GM21529 (cell line): ENCODE measurements around the gene HMGN1.
"Not testable (repeated sequence)": the region's sequence is repeated elsewhere in the genome, so short reads cannot be mapped to it uniquely, and the experiment has no call there.

ENCODE experiments used
- ATAC-seq: cut with Tn5 transposase; IDR thresholded peaks from one replicate; pipeline ENCODE4 v1.9.1; 2021; ENCODE audit not compliant: unreplicated experiment

The HMGN1 gene

GRCh38 chr21:39348355-39349210 is at the start of gene HMGN1:
HMGN1 (minus strand) TSS chr21:39349088; CDS start chr21:39348917, 171 bp downstream.
- ATAC-seq = peak; percentile 50

GRCh38 chr21:39397646-39398385 is 48.9 kb upstream of the HMGN1 start:
- no peak for ATAC-seq

- no peak for ATAC-seq
Measured at GRCh38 chr21:39392981-39393380, 44.1 kb upstream of the HMGN1 start.

- no peak for ATAC-seq
Measured at GRCh38 chr21:39390212-39390765, 41.4 kb upstream of the HMGN1 start.

GRCh38 chr21:39388811-39389155 is 39.9 kb upstream of the HMGN1 start:
- ATAC-seq = peak; percentile 22

GRCh38 chr21:39388038-39388810 is 39.3 kb upstream of the HMGN1 start:
- peak; percentile 82 for ATAC-seq

- no peak for ATAC-seq
Measured at GRCh38 chr21:39387461-39388037, 38.7 kb upstream of the HMGN1 start.

- ATAC-seq = no peak
Measured at GRCh38 chr21:39386899-39387298, 38.0 kb upstream of the HMGN1 start.

GRCh38 chr21:39386194-39386593 is 37.3 kb upstream of the HMGN1 start:
- no peak for ATAC-seq

- no peak for ATAC-seq
Measured at GRCh38 chr21:39385299-39386145, 36.6 kb upstream of the HMGN1 start.

- no peak for ATAC-seq
Measured at GRCh38 chr21:39384674-39385298, 35.9 kb upstream of the HMGN1 start.

- not testable (repeated sequence) for ATAC-seq
Measured at GRCh38 chr21:39382096-39382495, 33.2 kb upstream of the HMGN1 start.

- peak; percentile 3 for ATAC-seq
Measured at GRCh38 chr21:39381009-39381408, 32.1 kb upstream of the HMGN1 start.

GRCh38 chr21:39379986-39380891 is 31.4 kb upstream of the HMGN1 start:
- ATAC-seq = peak; percentile 93

- no peak for ATAC-seq
Measured at GRCh38 chr21:39377444-39378050, 28.7 kb upstream of the HMGN1 start.

- no peak for ATAC-seq
Measured at GRCh38 chr21:39375446-39375845, 26.6 kb upstream of the HMGN1 start.

GRCh38 chr21:39374046-39374445 is 25.2 kb upstream of the HMGN1 start:
- no peak for ATAC-seq

- ATAC-seq = no peak
Measured at GRCh38 chr21:39373634-39374033, 24.7 kb upstream of the HMGN1 start.
